DMS 273 (cell line): ENCODE measurements around the gene TMEM88.

Experiments
- DNase-seq: peaks from one replicate; lab custom pipeline; 2025; ENCODE audit not compliant: unreplicated experiment; lab: John Stamatoyannopoulos, UW

The TMEM88 gene

DNA sequence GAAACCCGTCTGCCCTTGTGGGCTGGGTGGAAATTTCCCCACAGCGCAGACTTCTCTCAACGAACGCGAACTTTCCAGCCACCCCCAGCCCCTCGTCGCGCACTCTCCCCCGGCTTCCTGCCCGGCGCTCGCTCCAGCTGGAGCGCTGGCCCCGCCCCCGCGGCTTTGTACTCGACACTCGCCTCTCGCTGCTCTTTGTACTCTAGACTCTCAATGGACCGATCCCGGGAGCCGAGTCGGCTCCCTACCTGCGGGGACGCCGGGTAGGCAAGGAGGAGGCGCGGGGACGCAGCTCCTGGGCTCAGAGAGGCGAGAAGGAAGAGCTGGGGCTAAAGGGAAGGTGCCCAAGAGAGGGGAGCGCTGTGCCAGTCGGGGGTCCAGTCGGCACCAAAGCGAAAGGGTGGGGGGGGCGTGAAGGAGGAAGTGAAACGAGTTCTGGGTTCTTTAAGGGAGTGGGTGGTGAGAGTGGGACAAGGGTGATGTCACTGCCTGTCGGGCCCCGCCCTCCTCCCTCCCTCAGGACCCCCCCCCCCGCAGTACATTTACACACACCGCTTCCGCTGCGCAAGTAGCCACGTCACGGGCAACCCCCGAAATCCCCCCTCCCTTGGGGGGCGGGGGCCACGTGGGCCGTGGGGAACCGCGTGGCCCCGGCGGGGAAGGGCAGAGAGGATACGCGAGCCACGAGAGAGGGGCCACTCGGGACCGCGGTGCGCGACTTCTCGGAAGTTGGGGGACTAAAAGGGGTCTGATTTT is 11.2 kb upstream of the TMEM88 start:
- DNase-seq, result peak; percentile 91

DNA sequence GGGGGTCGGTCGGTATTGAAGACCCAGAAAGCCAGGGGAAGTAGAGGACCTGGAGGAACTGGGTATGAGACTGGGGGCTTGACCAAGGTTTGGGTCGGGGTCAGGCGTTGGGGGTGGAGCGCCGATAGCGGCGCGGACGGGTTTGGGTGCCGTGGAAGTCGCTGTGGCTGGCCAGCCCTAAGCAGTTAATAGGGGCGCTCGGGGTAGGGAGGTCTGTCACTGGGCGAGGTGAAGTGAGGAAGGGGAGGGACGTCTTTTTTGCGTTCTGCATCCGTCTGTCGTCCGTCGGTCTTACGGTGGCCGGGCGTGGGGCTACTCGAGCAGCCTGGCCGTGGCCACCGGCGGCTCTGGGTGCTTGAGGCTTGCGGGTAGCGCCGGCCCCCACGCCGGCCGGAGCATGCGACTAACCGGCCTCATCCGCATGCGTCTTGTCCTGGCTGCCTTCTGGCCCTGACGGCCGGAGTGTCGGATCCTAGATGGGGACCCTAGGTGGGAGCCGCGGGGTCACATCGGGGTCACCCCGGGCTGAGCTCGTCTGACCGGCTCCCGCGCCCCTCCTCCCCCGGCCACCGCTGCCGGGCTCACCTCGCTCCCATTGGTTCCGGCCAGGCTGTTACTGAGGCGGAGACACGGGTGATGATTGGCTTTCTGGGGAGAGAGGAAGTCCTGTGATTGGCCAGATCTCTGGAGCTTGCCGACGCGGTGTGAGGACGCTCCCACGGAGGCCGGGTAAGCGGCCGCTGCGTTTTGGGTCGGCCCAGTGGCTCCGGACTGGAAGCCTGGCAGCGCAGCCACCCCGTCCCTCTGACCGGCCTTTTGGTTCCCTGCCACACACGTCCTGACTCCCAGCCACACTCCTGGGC is 10.3 kb upstream of the TMEM88 start:
- DNase-seq, result peak; percentile 94

DNA sequence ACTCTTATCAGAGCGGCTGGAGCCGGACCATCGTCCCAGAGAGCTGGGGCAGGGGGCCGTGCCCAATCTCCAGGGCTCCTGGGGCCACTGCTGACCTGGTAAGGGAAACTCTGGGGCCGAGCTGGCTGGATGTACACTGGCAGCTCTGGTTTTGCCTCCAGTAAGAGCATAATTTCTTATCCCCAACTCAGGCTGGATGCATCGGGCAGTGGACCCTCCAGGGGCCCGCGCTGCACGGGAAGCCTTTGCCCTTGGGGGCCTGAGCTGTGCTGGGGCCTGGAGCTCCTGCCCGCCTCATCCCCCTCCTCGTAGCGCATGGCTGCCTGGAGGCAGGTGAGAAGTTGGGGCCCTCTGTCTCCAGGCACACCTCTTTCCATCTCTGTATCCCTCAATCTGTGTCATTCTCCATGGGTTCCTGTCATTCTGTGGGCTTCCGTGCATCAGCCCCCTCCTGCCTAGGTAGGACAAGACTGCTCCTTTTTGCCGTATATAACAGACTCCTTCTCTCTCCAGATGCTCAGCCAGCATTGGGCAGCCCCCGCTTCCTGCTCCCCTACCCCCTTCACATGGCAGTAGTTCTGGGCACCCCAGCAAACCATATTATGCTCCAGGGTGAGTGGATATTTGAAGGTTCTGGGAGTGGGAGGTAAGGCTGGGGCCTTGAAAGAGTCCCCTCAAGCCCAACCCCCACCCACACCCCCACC is 9.4 kb upstream of the TMEM88 start:
- DNase-seq, result no peak

DNA sequence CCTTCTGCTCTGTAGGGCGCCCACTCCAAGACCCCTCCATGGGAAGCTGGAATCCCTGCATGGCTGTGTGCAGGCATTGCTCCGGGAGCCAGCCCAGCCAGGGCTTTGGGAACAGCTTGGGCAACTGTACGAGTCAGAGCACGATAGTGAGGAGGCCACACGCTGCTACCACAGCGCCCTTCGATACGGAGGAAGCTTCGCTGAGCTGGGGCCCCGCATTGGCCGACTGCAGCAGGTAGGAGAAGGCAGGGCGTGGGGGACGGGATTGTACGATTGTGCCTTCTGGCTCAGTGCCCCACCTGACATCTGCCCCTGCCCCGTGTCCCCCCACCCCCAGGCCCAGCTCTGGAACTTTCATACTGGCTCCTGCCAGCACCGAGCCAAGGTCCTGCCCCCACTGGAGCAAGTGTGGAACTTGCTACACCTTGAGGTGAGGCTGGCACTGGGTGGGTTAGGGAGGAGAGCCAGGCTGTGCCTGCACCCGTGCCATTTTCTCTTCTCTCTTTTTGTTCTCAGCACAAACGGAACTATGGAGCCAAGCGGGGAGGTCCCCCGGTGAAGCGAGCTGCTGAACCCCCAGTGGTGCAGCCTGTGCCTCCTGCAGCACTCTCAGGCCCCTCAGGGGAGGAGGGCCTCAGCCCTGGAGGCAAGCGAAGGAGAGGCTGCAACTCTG is 8.7 kb upstream of the TMEM88 start:
- no peak for DNase-seq

DNA sequence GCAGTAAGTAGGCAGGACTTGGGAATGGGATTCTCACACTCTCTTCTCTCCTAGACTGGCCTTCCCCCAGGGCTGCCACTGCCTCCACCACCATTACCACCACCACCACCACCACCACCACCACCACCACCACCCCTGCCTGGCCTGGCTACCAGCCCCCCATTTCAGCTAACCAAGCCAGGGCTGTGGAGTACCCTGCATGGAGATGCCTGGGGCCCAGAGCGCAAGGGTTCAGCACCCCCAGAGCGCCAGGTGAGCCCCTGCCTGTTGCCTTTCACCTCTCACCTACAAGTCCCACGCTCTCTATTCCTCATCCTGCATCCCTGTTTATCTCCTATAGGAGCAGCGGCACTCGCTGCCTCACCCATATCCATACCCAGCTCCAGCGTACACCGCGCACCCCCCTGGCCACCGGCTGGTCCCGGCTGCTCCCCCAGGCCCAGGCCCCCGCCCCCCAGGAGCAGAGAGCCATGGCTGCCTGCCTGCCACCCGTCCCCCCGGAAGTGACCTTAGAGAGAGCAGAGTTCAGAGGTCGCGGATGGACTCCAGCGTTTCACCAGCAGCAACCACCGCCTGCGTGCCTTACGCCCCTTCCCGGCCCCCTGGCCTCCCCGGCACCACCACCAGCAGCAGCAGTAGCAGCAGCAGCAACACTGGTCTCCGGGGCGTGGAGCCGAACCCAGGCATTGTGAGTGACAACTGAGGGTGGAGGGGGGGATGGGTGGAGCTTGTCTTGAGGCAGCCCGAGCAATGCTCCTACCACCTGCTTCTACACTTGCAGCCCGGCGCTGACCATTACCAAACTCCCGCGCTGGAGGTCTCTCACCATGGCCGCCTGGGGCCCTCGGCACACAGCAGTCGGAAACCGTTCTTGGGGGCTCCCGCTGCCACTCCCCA is 7.9 kb upstream of the TMEM88 start:
- no peak for DNase-seq

DNA sequence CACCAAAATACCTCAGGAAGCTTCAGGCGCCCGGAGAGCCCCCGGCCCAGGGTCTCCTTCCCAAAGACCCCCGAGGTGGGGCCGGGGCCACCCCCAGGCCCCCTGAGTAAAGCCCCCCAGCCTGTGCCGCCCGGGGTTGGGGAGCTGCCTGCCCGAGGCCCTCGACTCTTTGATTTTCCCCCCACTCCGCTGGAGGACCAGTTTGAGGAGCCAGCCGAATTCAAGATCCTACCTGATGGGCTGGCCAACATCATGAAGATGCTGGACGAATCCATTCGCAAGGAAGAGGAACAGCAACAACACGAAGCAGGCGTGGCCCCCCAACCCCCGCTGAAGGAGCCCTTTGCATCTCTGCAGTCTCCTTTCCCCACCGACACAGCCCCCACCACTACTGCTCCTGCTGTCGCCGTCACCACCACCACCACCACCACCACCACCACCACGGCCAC is 6.7 kb upstream of the TMEM88 start:
- DNase-seq, result no peak

DNA sequence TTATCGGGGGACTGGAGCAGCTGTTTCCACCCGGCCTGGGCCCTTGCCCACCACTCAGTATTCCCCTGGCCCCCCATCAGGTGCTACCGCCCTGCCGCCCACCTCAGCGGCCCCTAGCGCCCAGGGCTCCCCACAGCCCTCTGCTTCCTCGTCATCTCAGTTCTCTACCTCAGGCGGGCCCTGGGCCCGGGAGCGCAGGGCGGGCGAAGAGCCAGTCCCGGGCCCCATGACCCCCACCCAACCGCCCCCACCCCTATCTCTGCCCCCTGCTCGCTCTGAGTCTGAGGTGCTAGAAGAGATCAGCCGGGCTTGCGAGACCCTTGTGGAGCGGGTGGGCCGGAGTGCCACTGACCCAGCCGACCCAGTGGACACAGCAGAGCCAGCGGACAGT is 6.1 kb upstream of the TMEM88 start:
- DNase-seq, result no peak

DNA sequence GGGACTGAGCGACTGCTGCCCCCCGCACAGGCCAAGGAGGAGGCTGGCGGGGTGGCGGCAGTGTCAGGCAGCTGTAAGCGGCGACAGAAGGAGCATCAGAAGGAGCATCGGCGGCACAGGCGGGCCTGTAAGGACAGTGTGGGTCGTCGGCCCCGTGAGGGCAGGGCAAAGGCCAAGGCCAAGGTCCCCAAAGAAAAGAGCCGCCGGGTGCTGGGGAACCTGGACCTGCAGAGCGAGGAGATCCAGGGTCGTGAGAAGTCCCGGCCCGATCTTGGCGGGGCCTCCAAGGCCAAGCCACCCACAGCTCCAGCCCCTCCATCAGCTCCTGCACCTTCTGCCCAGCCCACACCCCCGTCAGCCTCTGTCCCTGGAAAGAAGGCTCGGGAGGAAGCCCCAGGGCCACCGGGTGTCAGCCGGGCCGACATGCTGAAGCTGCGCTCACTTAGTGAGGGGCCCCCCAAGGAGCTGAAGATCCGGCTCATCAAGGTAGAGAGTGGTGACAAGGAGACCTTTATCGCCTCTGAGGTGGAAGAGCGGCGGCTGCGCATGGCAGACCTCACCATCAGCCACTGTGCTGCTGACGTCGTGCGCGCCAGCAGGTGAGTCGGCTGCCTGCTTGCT is 5.6 kb upstream of the TMEM88 start:
- DNase-seq, result no peak

DNA sequence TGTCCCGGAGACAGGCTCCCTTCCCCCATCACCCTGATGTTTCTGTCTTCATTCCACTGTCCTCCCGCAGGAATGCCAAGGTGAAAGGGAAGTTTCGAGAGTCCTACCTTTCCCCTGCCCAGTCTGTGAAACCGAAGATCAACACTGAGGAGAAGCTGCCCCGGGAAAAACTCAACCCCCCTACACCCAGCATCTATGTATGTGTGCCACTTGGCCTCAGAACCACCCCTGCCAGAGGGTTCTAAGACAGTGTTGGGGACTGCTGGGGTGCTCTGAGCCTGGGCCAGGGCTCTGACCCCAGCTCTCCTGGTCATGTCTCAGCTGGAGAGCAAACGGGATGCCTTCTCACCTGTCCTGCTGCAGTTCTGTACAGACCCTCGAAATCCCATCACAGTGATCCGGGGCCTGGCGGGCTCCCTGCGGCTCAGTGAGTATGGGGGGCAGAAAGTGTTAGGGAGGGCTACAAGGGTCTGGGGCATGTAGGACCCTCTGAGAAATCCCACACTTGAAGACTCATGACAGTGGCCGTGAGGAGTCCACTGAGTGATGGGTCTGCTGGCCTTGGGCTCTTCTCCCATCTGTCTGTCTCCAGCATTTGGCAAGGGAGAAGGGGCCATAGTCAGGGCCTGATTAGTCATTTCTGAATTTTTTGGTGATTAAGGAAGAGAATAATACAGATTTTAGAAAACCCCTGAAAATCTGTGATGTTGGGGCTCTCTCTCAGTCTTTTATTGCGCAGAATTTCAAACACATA is 4.9 kb upstream of the TMEM88 start:
- DNase-seq, result no peak

DNA sequence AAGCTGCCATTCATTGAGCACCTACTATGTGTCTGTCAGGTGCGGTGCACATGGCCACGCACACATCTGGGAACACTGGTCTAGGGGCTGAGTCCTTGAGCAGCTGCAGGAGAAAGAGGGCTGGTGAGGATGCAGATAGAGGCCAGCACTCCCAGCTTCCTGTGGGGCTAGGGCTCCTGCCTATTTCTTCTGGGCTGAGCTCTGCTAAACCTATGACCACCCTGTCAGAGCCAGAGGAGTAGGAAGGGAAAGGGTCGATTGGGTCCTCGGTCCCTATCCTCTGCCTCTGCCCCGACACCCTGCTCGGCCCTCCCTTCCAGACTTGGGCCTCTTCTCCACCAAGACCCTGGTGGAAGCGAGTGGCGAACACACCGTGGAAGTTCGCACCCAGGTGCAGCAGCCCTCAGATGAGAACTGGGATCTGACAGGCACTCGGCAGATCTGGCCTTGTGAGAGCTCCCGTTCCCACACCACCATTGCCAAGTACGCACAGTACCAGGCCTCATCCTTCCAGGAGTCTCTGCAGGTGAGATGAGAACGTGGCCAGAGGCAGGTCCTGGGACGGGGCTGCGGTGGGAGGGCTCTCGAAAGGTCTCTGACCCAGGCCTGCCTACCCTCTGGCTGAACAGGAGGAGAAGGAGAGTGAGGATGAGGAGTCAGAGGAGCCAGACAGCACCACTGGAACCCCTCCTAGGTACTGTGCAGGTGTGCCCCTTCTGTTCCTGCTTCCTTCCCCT is 4.0 kb upstream of the TMEM88 start:
- DNase-seq, result no peak

DNA sequence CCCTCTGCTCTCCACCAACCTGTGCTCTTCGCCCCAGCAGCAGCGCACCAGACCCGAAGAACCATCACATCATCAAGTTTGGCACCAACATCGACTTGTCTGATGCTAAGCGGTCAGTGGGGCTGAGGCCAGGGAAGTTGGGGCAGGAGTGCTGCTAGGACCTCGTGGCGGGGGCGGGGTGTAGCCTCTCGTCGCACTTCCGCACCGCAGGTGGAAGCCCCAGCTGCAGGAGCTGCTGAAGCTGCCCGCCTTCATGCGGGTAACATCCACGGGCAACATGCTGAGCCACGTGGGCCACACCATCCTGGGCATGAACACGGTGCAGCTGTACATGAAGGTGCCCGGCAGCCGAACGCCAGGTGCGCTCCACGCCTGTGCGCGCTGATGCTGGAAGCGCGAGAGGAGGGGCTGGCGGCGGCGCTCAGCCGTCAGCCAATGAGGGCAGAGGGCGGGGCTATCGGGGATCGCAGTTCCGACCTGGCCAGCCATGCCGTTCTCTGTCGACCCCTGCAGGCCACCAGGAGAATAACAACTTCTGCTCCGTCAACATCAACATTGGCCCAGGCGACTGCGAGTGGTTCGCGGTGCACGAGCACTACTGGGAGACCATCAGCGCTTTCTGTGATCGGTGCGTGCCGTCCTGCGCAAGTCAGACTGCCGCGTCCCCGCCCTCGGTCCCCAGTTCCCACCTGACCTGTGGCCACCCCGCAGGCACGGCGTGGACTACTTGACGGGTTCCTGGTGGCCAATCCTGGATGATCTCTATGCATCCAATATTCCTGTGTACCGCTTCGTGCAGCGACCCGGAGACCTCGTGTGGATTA is 3.2 kb upstream of the TMEM88 start:
- peak; percentile 63 for DNase-seq

DNA sequence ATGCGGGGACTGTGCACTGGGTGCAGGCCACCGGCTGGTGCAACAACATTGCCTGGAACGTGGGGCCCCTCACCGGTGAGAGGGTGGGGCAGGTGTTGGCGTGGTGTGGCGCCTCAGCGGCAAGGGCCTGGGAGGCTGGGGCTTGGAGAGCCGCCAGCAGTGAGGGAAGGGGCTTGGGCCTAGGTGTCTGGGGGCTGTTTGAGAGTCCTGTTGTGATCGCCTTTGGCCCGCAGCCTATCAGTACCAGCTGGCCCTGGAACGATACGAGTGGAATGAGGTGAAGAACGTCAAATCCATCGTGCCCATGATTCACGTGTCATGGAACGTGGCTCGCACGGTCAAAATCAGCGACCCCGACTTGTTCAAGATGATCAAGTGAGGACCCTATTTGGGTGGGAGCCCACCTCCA is 2.6 kb upstream of the TMEM88 start:
- DNase-seq, result no peak

DNA sequence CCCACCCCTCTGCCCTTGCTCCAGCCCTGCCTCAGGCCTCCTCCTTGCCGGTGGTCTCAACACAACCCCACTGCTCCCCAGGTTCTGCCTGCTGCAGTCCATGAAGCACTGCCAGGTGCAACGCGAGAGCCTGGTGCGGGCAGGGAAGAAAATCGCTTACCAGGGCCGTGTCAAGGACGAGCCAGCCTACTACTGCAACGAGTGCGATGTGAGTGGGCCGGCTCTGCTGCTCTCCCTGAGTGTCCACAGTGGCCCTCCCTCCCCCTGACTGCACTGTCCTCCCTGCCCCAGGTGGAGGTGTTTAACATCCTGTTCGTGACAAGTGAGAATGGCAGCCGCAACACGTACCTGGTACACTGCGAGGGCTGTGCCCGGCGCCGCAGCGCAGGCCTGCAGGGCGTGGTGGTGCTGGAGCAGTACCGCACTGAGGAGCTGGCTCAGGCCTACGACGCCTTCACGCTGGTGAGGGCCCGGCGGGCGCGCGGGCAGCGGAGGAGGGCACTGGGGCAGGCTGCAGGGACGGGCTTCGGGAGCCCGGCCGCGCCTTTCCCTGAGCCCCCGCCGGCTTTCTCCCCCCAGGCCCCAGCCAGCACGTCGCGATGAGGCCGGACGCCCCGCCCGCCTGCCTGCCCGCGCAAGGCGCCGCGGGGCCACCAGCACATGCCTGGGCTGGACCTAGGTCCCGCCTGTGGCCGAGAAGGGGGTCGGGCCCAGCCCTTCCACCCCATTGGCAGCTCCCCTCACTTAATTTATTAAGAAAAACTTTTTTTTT is 1.8 kb upstream of the TMEM88 start:
- DNase-seq, result no peak

DNA sequence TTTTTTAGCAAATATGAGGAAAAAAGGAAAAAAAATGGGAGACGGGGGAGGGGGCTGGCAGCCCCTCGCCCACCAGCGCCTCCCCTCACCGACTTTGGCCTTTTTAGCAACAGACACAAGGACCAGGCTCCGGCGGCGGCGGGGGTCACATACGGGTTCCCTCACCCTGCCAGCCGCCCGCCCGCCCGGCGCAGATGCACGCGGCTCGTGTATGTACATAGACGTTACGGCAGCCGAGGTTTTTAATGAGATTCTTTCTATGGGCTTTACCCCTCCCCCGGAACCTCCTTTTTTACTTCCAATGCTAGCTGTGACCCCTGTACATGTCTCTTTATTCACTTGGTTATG is 1.2 kb upstream of the TMEM88 start:
- DNase-seq, result no peak

DNA sequence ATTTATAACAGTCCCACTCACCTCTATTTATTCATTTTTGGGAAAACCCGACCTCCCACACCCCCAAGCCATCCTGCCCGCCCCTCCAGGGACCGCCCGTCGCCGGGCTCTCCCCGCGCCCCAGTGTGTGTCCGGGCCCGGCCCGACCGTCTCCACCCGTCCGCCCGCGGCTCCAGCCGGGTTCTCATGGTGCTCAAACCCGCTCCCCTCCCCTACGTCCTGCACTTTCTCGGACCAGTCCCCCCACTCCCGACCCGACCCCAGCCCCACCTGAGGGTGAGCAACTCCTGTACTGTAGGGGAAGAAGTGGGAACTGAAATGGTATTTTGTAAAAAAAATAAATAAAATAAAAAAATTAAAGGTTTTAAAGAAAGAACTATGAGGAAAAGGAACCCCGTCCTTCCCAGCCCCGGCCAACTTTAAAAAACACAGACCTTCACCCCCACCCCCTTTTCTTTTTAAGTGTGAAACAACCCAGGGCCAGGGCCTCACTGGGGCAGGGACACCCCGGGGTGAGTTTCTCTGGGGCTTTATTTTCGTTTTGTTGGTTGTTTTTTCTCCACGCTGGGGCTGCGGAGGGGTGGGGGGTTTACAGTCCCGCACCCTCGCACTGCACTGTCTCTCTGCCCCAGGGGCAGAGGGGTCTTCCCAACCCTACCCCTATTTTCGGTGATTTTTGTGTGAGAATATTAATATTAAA is 638 bp upstream of the TMEM88 start:
- no peak for DNase-seq

DNA sequence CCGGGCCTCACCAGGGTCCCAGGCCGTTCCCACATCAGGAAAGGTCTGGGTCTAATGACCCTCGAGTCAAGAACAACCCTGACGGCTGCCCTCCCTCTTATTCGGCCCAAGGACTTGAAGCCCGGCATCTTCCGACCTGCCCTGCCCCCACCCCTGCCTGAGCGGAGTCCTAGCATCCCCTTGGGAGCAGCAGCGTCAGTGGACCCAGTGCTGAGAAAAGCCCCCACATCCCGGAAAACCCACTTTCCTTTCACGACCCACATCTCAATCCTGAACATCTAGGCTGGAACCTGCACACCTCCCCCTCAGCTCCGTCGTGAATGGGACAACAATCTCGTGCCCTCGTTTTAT is 769 bp downstream of the TMEM88 start:
- DNase-seq, result no peak
